ENCODE data around the gene NR4A3.
A peak's percentile ranks its signal among the peaks of the same experiment; 100 is the strongest.

NR4A3 gene

GRCh38 chr9:99863955-99864354, 42.3 kb downstream of the NR4A3 start:
- Histone ChIP-seq H3K36me3 (ENCODE audit: insufficient read depth, low read length) (no peaks in the 10 kb centered on the region), H3K27me3 (ENCODE audit: insufficient read depth, low read length, poor library complexity, severe bottlenecking) (no peaks in the 10 kb centered on the region), H3K9me2 (replicated peaks; ENCODE audit: low read depth, low read length) (no peaks in the 10 kb centered on the region), H3K79me2 (ENCODE audit: insufficient read depth, low read length) (no peaks in the 10 kb centered on the region), H3K4me3 (ENCODE audit: low read length, poor library complexity, severe bottlenecking) (no peak overlapping the region), H4K20me1 (ENCODE audit: insufficient read depth, low read length, poor library complexity, severe bottlenecking) (no peaks in the 10 kb centered on the region), H3K9ac (ENCODE audit: low read depth, low read length, poor library complexity, severe bottlenecking) (no peak overlapping the region), H3F3A (ENCODE audit: low read depth) (no peaks in the 10 kb centered on the region), H3K9me3 (ENCODE audit: insufficient read depth, low read depth, low read length) (no peaks in the 10 kb centered on the region), H3K4me2 (ENCODE audit: low read depth, low read length, poor library complexity, severe bottlenecking) (no peak overlapping the region), H2AFZ (ENCODE audit: low read length) (peak overlapping the region; percentile 36; the same call in 1 of the 2 replicates), H3K4me1 (ENCODE audit: insufficient read depth, low read length, poor library complexity, severe bottlenecking) (peaks cover 34% of the 10 kb centered on the region)
- TF ChIP-seq CTCF (conservative IDR thresholded peaks at IDR 0.05; ENCODE audit: low read length) = no peak
- no peak for TF ChIP-seq EZH2phosphoT487 (IDR thresholded peaks at IDR 0.05; ENCODE audit: borderline replicate concordance)

- H3K36me3 ChIP-seq (ENCODE audit: insufficient read depth, low read length) = no peaks in the 10 kb centered on the region
- H3K9me2 ChIP-seq (replicated peaks; ENCODE audit: low read depth, low read length) = no peaks in the 10 kb centered on the region
- H3K9me3 ChIP-seq (ENCODE audit: insufficient read depth, low read depth, low read length) = no peaks in the 10 kb centered on the region
- no peak overlapping the region for H3K9ac ChIP-seq (ENCODE audit: low read depth, low read length, poor library complexity, severe bottlenecking)
- H2AFZ ChIP-seq (ENCODE audit: low read length) = peak overlapping the region; percentile 3; the same call in 1 of the 2 replicates
- no peaks in the 10 kb centered on the region for H3K79me2 ChIP-seq (ENCODE audit: insufficient read depth, low read length)
- H3K27me3 ChIP-seq (ENCODE audit: insufficient read depth, low read length, poor library complexity, severe bottlenecking) = no peaks in the 10 kb centered on the region
- no peak overlapping the region for H3K4me3 ChIP-seq (ENCODE audit: low read length, poor library complexity, severe bottlenecking)
- H3K4me2 ChIP-seq (ENCODE audit: low read depth, low read length, poor library complexity, severe bottlenecking) = no peak overlapping the region
- no peaks in the 10 kb centered on the region for H3F3A ChIP-seq (ENCODE audit: low read depth)
- no peaks in the 10 kb centered on the region for H4K20me1 ChIP-seq (ENCODE audit: insufficient read depth, low read length, poor library complexity, severe bottlenecking)
- TF ChIP-seq EZH2phosphoT487 (IDR thresholded peaks at IDR 0.05; ENCODE audit: borderline replicate concordance) (no peak), CTCF (conservative IDR thresholded peaks at IDR 0.05; ENCODE audit: low read length) (no peak)
- peaks cover 39% of the 10 kb centered on the region for H3K4me1 ChIP-seq (ENCODE audit: insufficient read depth, low read length, poor library complexity, severe bottlenecking)
Observed at GRCh38 chr9:99866398-99866797, 44.7 kb downstream of the NR4A3 start.

- H3K27me3 ChIP-seq (ENCODE audit: insufficient read depth, low read length, poor library complexity, severe bottlenecking) = no peaks in the 10 kb centered on the region
- peak overlapping the region; percentile 77; the same call in 1 of the 2 replicates for H2AFZ ChIP-seq (ENCODE audit: low read length)
- H3K36me3 ChIP-seq (ENCODE audit: insufficient read depth, low read length) = no peaks in the 10 kb centered on the region
- no peak for TF ChIP-seq CTCF (conservative IDR thresholded peaks at IDR 0.05; ENCODE audit: low read length)
- TF ChIP-seq EZH2phosphoT487 (IDR thresholded peaks at IDR 0.05; ENCODE audit: borderline replicate concordance) = no peak
- peaks cover 39% of the 10 kb centered on the region for H3K4me1 ChIP-seq (ENCODE audit: insufficient read depth, low read length, poor library complexity, severe bottlenecking)
- H3K79me2 ChIP-seq (ENCODE audit: insufficient read depth, low read length) = no peaks in the 10 kb centered on the region
- peak overlapping the region; percentile 17 for H3K9ac ChIP-seq (ENCODE audit: low read depth, low read length, poor library complexity, severe bottlenecking)
- H3K4me2 ChIP-seq (ENCODE audit: low read depth, low read length, poor library complexity, severe bottlenecking) = peak overlapping the region; percentile 62
- H3K4me3 ChIP-seq (ENCODE audit: low read length, poor library complexity, severe bottlenecking) = peak overlapping the region; percentile 39
- no peaks in the 10 kb centered on the region for H3F3A ChIP-seq (ENCODE audit: low read depth)
- H3K9me2 ChIP-seq (replicated peaks; ENCODE audit: low read depth, low read length) = no peaks in the 10 kb centered on the region
- no peaks in the 10 kb centered on the region for H4K20me1 ChIP-seq (ENCODE audit: insufficient read depth, low read length, poor library complexity, severe bottlenecking)
- no peaks in the 10 kb centered on the region for H3K9me3 ChIP-seq (ENCODE audit: insufficient read depth, low read depth, low read length)
Observed at GRCh38 chr9:99867536-99867935, 45.9 kb downstream of the NR4A3 start.

Data from Loucy (cell line).